K562 (cell line): ENCODE measurements around the gene CSF1. TPM values are rescaled to one million over a fixed set of nuclear protein-coding genes. Genes with fewer than 3 reads are reported as not detected.

Source experiments
- CBX5 ChIP-seq: IDR thresholded peaks from 2 replicates; pipeline ENCODE4 v1.6.1; 2014; ENCODE audit warnings: low read depth, borderline replicate concordance
- DMBX1 ChIP-seq: fragments of 250-450 bp; sonication (Bioruptor Pico); IDR thresholded peaks from 2 replicates; pipeline ENCODE4 v1.8.0; 2022; ENCODE audit warnings: inconsistent platforms, mild to moderate bottlenecking, moderate library complexity, borderline replicate concordance
- HCFC1 ChIP-seq: IDR thresholded peaks from 2 replicates; pipeline ENCODE4 v1.6.1; 2012; ENCODE audit warnings: low read depth, low read length, improper control_type of control experiment
- HDAC3 ChIP-seq: fragments of 450-650 bp; IDR thresholded peaks from 2 replicates; pipeline ENCODE4 v1.6.1; 2018; ENCODE audit warnings: borderline replicate concordance, mild to moderate bottlenecking, moderate library complexity; ENCODE audit not compliant: partially characterized antibody
- HINFP ChIP-seq: fragments of 450-650 bp; conservative IDR thresholded peaks from 2 replicates; pipeline ENCODE4 v1.6.1; 2016; ENCODE audit warnings: missing genetic modification characterization, low read depth, mild to moderate bottlenecking, control low read depth, missing compliant biosample characterization
- PREB ChIP-seq: sonication (generic); formaldehyde crosslinking; IDR thresholded peaks from 2 replicates; pipeline ENCODE4 v1.8.1; 2023; ENCODE audit warnings: mild to moderate bottlenecking, missing genetic modification reagents
- REST ChIP-seq, 2 experiments: fragments of 450-650 bp; formaldehyde crosslinking in 1 of 2; IDR thresholded peaks; 2 replicates each; pipeline versions ENCODE4 v1.4.0 to v1.6.1; 2014 to 2020; ENCODE audit warnings: mild to moderate bottlenecking in 2 of 2, borderline replicate concordance in 1 of 2, low read depth in 1 of 2
- SMAD2 ChIP-seq: fragments of 150-350 bp; IDR thresholded peaks from 2 replicates; pipeline ENCODE4 v1.6.1; 2014; ENCODE audit warnings: low read depth, mild to moderate bottlenecking, low read length
- SMARCB1 ChIP-seq: IDR thresholded peaks from 2 replicates; pipeline ENCODE4 v1.6.1; 2011; ENCODE audit warnings: improper control_type of control experiment, low read depth; ENCODE audit not compliant: insufficient read length
- SMC3 ChIP-seq: conservative IDR thresholded peaks from 2 replicates; pipeline ENCODE4 v1.6.1; 2011; ENCODE audit warnings: low read depth, low read length, improper control_type of control experiment; ENCODE audit not compliant: insufficient read depth
- ZNF134 ChIP-seq: fragments of 250-450 bp; sonication (Bioruptor Pico); conservative IDR thresholded peaks from 2 replicates; pipeline ENCODE4 v1.4.0; 2020
- ZNF41 ChIP-seq: fragments of 250-450 bp; sonication (Bioruptor Pico); conservative IDR thresholded peaks from 2 replicates; pipeline ENCODE4 v1.4.0; 2020; ENCODE audit warnings: mild to moderate bottlenecking
- ZNF639 ChIP-seq, 2 experiments: fragments of 200-800 bp in 1 of 2; sonication (Bioruptor generic) in 1 of 2; sonication (generic) in 1 of 2; formaldehyde crosslinking in 1 of 2; IDR thresholded peaks in 1 of 2; conservative IDR thresholded peaks in 1 of 2; 2 replicates each; pipeline versions ENCODE4 v1.5.0 to v1.6.1; 2016 to 2020; ENCODE audit warnings: missing compliant biosample characterization in 1 of 2, missing genetic modification characterization in 1 of 2, missing genetic modification reagents in 1 of 2
- ZNF696 ChIP-seq: fragments of 250-450 bp; sonication (Bioruptor Pico); conservative IDR thresholded peaks from 2 replicates; pipeline ENCODE4 v1.4.0; 2020; ENCODE audit warnings: mild to moderate bottlenecking, moderate library complexity
- polyA plus RNA-seq, 8 experiments: library from polyadenylated mRNA; depleted of rRNA in 4 of 8; stranded (reverse) in 5 of 8; unstranded in 3 of 8; fragments of >200 nt; fragmentation: Nextera tagmentation in 2 of 8; fragmentation: Illumina TruSeq in 1 of 8; extraction: Ambion mirVana in 2 of 8; extraction: Trizol in 1 of 8; gene quantifications; 2 replicates each; pipeline versions ENCODE4 v1.2.1 to v1.2.3, GENCODE V29; 2011 to 2014; ENCODE audit warnings: inconsistent platforms in 1 of 8, missing spikeins in 1 of 8
- total RNA-seq, 7 experiments: library from RNA; depleted of rRNA in 6 of 7; stranded (reverse); fragments of >200 nt in 6 of 7; fragmentation: Illumina TruSeq in 2 of 7; extraction: Trizol in 2 of 7; gene quantifications; 2 replicates each; pipeline versions ENCODE4 v1.2.1 to v1.2.3, GENCODE V29; 2011 to 2021; ENCODE audit warnings: low replicate concordance in 1 of 7

CSF1 gene
- total and polyA plus RNA-seq, 9 of the 15 experiments (the other 6 are each of a cell fraction or from before 2014, with no cell fraction given), result 0.18 to 11.8 (median 2.8) TPM

GRCh38 chr1:109923131-109923945 lies 12.7 kb downstream of the CSF1 start (continued):
- peak; percentile 50 for TF ChIP-seq REST (IDR thresholded peaks at IDR 0.05; ENCODE audit: borderline replicate concordance)
- no peak for TF ChIP-seq REST (CRISPR knock-in tag; IDR thresholded peaks at IDR 0.05; ENCODE audit: low read depth)
- TF ChIP-seq SMC3, result peak; percentile 48; the same call in 1 of the 2 replicates
- TF ChIP-seq HDAC3, result no peak
- TF ChIP-seq PREB (CRISPR knock-in tag), result no peak
- TF ChIP-seq ZNF639 (CRISPR knock-in tag; conservative IDR thresholded peaks at IDR 0.05 in 1 of 2, IDR thresholded peaks at IDR 0.05 in 1 of 2), result no peak
- no peak for TF ChIP-seq ZNF696 (CRISPR knock-in tag)
- no peak for TF ChIP-seq DMBX1
- TF ChIP-seq ZNF41 (CRISPR knock-in tag), result no peak
- no peak for TF ChIP-seq HINFP (tag)
- no peak for TF ChIP-seq SMAD2
- TF ChIP-seq HCFC1, result peak; percentile 38; the same call in 1 of the 2 replicates
- no peak for TF ChIP-seq CBX5
- no peak for TF ChIP-seq ZNF134
- TF ChIP-seq SMARCB1, result no peak
